ENCODE results near the gene DCXR. TPM values are rescaled to one million over a fixed set of nuclear protein-coding genes. Genes with fewer than 3 reads are reported as not detected.

Gene DCXR
- total and polyA plus RNA-seq, 2 of the 13 experiments (the other 11 are each of a cell fraction or from before 2014, with no cell fraction given) = 287 to 311 TPM

- TF ChIP-seq IRF9 (CRISPR knock-in tag; IDR thresholded peaks at IDR 0.05; ENCODE audit: borderline replicate concordance) (no peak), ZSCAN29 (CRISPR knock-in tag; conservative IDR thresholded peaks at IDR 0.05) (no peak), ZSCAN9 (CRISPR knock-in tag; IDR thresholded peaks at IDR 0.05; ENCODE audit: borderline replicate concordance) (no peak), PCBP2 (optimal IDR thresholded peaks at IDR 0.05; ENCODE audit: low read depth, low read length, poor library complexity, severe bottlenecking) (no peak), WIZ (CRISPR knock-in tag; IDR thresholded peaks at IDR 0.05) (no peak), PCBP1 (IDR thresholded peaks at IDR 0.05; ENCODE audit: borderline replicate concordance, low read depth, low read length) (no peak), THYN1 (CRISPR knock-in tag; IDR thresholded peaks at IDR 0.05; ENCODE audit: borderline replicate concordance, low read depth) (no peak), CC2D1A (CRISPR knock-in tag; IDR thresholded peaks at IDR 0.05) (no peak), TBX3 (IDR thresholded peaks at IDR 0.05; ENCODE audit: borderline replicate concordance) (no peak), ZNF678 (CRISPR knock-in tag; IDR thresholded peaks at IDR 0.05) (no peak), PRDM4 (CRISPR knock-in tag; IDR thresholded peaks at IDR 0.05; ENCODE audit: borderline replicate concordance) (no peak), ZBTB3 (CRISPR knock-in tag; IDR thresholded peaks at IDR 0.05; ENCODE audit: borderline replicate concordance, low read depth) (no peak), KLF12 (CRISPR knock-in tag; IDR thresholded peaks at IDR 0.05; ENCODE audit: borderline replicate concordance) (no peak), ZNF10 (CRISPR knock-in tag; IDR thresholded peaks at IDR 0.05; ENCODE audit: borderline replicate concordance, low read depth) (no peak)
Measured at GRCh38 chr17:82008941-82009405, 28.5 kb downstream of the DCXR start (continued).
